Heart left ventricle (tissue), 16 donors: ENCODE results near the gene CPT1B. TPM values are rescaled to one million over a fixed set of nuclear protein-coding genes. Genes with fewer than 3 reads are reported as not detected.

Source experiments
- ATAC-seq, 4 donors: fragments of 200-7000 bp; cut with Tn5 transposase; one replicate each; pipeline ENCODE4 v1.9.1; 2020 to 2022; ENCODE audit warnings: moderate library complexity in 4 of 4, mild to moderate bottlenecking in 3 of 4, moderate number of reproducible peaks in 1 of 4
- DNase-seq, 5 donors: peaks; one replicate each; pipeline ENCODE4 v3.0.0-alpha.2; 2020
- H3K27ac ChIP-seq, 12 donors: fragments of 200-600 bp; sonication (generic) in 4 of 12; one replicate each; pipeline versions ENCODE4 v1.5.0 to v1.8.0; 2016 to 2022; ENCODE audit warnings: mild to moderate bottlenecking in 2 of 12
- H3K27me3 ChIP-seq, 9 donors: fragments of 200-600 bp; sonication (generic) in 2 of 9; one replicate each; pipeline versions ENCODE4 v1.5.1 to v1.8.0; 2016 to 2022; ENCODE audit warnings: mild to moderate bottlenecking in 3 of 9
- H3K36me3 ChIP-seq, 9 donors: fragments of 200-600 bp; sonication (generic) in 2 of 9; one replicate each; pipeline versions ENCODE4 v1.5.0 to v1.8.0; 2018 to 2022; ENCODE audit warnings: mild to moderate bottlenecking in 2 of 9
- H3K4me1 ChIP-seq, 12 donors: fragments of 200-600 bp; sonication (generic) in 4 of 12; one replicate each; pipeline versions ENCODE4 v1.5.0 to v1.8.0; 2016 to 2022; ENCODE audit warnings: mild to moderate bottlenecking in 3 of 12
- H3K4me3 ChIP-seq, 12 donors: fragments of 200-600 bp; sonication (generic) in 4 of 12; one replicate each; pipeline versions ENCODE4 v1.5.0 to v1.8.0; 2017 to 2022; ENCODE audit warnings: mild to moderate bottlenecking in 9 of 12, moderate library complexity in 4 of 12
- H3K9me3 ChIP-seq, 12 donors: fragments of 200-600 bp; sonication (generic) in 4 of 12; one replicate each; pipeline versions ENCODE4 v1.5.0 to v1.8.0; 2016 to 2022; ENCODE audit warnings: mild to moderate bottlenecking in 1 of 12
- POLR2A ChIP-seq, 2 donors: fragments of 450-650 bp; IDR thresholded peaks; one replicate each; pipeline ENCODE4 v1.6.1; 2017; ENCODE audit warnings: antibody characterized with exemption in 2 of 2, mild to moderate bottlenecking in 2 of 2, moderate library complexity in 2 of 2
- WGBS, 4 donors: extraction: QIAGEN DNeasy Blood & Tissue Kit in 2 of 4; methylation state at CpG; one replicate each; pipeline versions ENCODE4 v1.1.5 to v1.1.7; 2013 to 2018; 5-methylcytosine and 5-hydroxymethylcytosine counted together
- intact Hi-C, 10 donors: fragments of 100-400 bp; cut with DNase I; formaldehyde crosslinking; loops; one replicate each; pipeline versions ENCODE4 v1.11.1 to v1.14.2; 2022
- long read RNA-seq, 3 donors: library from polyadenylated mRNA; unstranded; transcript quantifications; one replicate each; pipeline ENCODE4 v2.0.0, GENCODE V29; 2020 to 2021
- polyA plus RNA-seq, 2 donors: library from polyadenylated mRNA; stranded (reverse); fragments of 200-250 nt; gene quantifications; one replicate each; pipeline ENCODE4 v1.2.3, GENCODE V29; 2013
- total RNA-seq, 9 donors: library from RNA; depleted of rRNA in 2 of 9; stranded (reverse); fragments of >200 nt in 2 of 9; fragmentation: NEBNext Ultra II Directional in 3 of 9; extraction: Animal tissue kit (Norgen Biotek cat#: 25700) in 3 of 9; gene quantifications; one replicate each; pipeline versions ENCODE4 v1.1.0 to v1.2.4, GENCODE V29; 2016 to 2023
- TF ChIP-seq, protein P1 (sequence below), 12 donors: fragments of 200-600 bp; sonication (generic) in 4 of 12; IDR thresholded peaks; one replicate each; pipeline versions ENCODE4 v1.5.0 to v1.8.0; 2018 to 2022; ENCODE audit warnings: antibody characterized with exemption in 12 of 12, mild to moderate bottlenecking in 5 of 12
- donor health status: ischemic (EF 13 %, LVEDD 7.1; RV severe dilation, severe dysfunction).
- donor health status: healthy with polysubstance abuse.
- donor health status: DM: no; HTN: yes; CAD: no.
- donor health status: DM: no; HTN: no; CAD: no.
- donor health status: ischemic (EF 25% LVEDD 6.9; RV normal size, moderate dysfunction).
- donor health status: ischemic (EF 25% LVEDD 5.7; RV mildly dilated, moderate dysfunction).
- donor health status: healthy.
- donor health status: DM: yes; HTN: yes; CAD: no.
- donor health status: ischemic (EF 35%, LVEDD 5.7; RV mildly dilated, moderate dysfunction).
- donor health status: nonischemic (EF 11% LVEDD 7.7; RV severe dilation, severe dysfunction).
- donor health status: DM: yes; HTN: yes; CAD: no.
- donor health status: PGD.
- donor health status: ischemic (EF 29% LVEDD 5.4; RV normal size, mild dysfunction).
- donor health status: nonischemic (EF 23%, LVEDD 6.1; RV moderate dilation, normal function).

The CPT1B gene
- total RNA-seq (100 to 1,000 TPM; 115 to 467 (median 306) TPM), polyA plus RNA-seq (100 to 1,000 TPM in 1 of 2 donors, 10 to 100 TPM in 1; 51.4 to 267 TPM)
- long read RNA-seq, donor 1, transcript CPT1B-201 (20 exons, 2,592 nt), result major isoform, 345 of 723 reads
- long read RNA-seq, donor 1, transcript CPT1B-204 (19 exons, 2,647 nt), result minor isoform, 29 of 723 reads
- long read RNA-seq, donor 1, transcript CPT1B-203 (19 exons, 2,662 nt), result minor isoform, 70 of 723 reads
- long read RNA-seq, donor 1, transcript CPT1B-202 (18 exons, 2,319 nt), result minor isoform, 7 of 723 reads
- long read RNA-seq, donor 1, partial matches to known transcripts, result 157 of 723 reads
- long read RNA-seq, donor 1, other reads (novel, unspliced or antisense), result 114 of 723 reads
- long read RNA-seq, donor 2, transcript CPT1B-204 (19 exons, 2,647 nt), result minor isoform, 58 of 1,349 reads
- long read RNA-seq, donor 2, transcript CPT1B-201 (20 exons, 2,592 nt), result major isoform, 587 of 1,349 reads
- long read RNA-seq, donor 2, transcript CPT1B-202 (18 exons, 2,319 nt), result minor isoform, 11 of 1,349 reads
- long read RNA-seq, donor 2, transcript CPT1B-203 (19 exons, 2,662 nt), result minor isoform, 121 of 1,349 reads
- long read RNA-seq, donor 2, partial matches to known transcripts, result 349 of 1,349 reads
- long read RNA-seq, donor 2, other reads (novel, unspliced or antisense), result 223 of 1,349 reads
- long read RNA-seq, donor 3, transcript CPT1B-204 (19 exons, 2,647 nt), result minor isoform, 8 of 164 reads
- long read RNA-seq, donor 3, transcript CPT1B-203 (19 exons, 2,662 nt), result minor isoform, 18 of 164 reads
- long read RNA-seq, donor 3, transcript CPT1B-201 (20 exons, 2,592 nt), result major isoform, 50 of 164 reads
- long read RNA-seq, donor 3, partial matches to known transcripts, result 43 of 164 reads
- long read RNA-seq, donor 3, other reads (novel, unspliced or antisense), result 42 of 164 reads

DNA sequence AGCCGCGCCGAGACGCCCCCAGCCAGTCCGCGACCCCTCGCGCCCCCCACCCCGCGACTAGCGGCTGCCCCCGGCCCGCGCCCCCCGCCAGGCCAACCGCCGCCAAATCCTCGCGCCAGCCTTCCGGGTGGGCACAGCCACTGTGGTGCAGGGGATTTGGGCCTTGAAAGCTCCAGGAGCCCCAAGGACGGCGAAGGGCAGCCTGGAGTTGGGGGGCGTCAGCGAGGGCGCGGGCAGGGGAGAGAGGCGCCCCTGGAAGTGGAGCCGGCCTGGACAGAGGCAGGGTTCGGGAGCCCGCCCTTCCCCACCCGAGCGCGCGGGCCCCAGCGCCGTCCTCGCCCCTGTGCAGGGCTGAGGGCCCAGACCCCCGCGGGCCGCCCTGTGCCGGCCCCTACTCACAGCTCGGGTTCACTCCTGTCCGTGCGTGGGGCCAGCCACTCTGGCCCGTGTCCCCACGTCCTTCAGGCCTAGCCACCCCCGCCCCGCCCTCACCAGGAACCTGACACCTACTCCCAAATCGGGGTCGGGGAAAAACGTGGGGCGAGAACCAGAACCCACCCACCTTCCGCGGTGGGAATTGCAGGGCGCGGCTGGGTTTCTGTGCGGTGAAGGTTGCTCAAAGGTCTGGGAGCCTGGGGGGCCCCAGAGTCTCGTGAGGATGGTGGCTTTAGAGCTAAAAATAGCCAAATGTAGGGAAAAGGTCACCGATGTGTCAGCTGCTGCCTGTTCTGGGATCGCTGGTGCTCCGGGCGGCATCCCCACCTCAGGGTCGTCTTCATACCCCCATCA, at the start of gene CPT1B:
Gene CPT1B (minus strand): TSS at position 441 of the 789 bp plus-strand sequence. CDS start 512 bp downstream, outside the sequence.
- Histone ChIP-seq H3K4me3 (peak within 1 kb of the TSS; percentile 22 to 73 (median 56)), H3K27ac (peak within 1 kb of the TSS; percentile 81 to 100 (median 97)), H3K9me3 (no peaks in the 10 kb centered on the region), H3K36me3 (peaks cover 0 to 52% (median 32%) of the 10 kb centered on the region in 9 donors), H3K27me3 (no peaks in the 10 kb centered on the region), H3K4me1 (peaks cover 0 to 82% (median 30%) of the 10 kb centered on the region in 12 donors)
- WGBS, 4 donors, result 19 to 25% (median 22%) methylated on average over 13 to 63 of the region's 63 CpGs
- ATAC-seq (peak; percentile 1 to 36 (median 28)), DNase-seq (peak in 4 of 5 donors; percentile 68 to 87 (median 78))
- TF ChIP-seq POLR2A (IDR thresholded peaks at IDR 0.05), result peak; percentile 31 to 60
- TF ChIP-seq, protein P1, sequence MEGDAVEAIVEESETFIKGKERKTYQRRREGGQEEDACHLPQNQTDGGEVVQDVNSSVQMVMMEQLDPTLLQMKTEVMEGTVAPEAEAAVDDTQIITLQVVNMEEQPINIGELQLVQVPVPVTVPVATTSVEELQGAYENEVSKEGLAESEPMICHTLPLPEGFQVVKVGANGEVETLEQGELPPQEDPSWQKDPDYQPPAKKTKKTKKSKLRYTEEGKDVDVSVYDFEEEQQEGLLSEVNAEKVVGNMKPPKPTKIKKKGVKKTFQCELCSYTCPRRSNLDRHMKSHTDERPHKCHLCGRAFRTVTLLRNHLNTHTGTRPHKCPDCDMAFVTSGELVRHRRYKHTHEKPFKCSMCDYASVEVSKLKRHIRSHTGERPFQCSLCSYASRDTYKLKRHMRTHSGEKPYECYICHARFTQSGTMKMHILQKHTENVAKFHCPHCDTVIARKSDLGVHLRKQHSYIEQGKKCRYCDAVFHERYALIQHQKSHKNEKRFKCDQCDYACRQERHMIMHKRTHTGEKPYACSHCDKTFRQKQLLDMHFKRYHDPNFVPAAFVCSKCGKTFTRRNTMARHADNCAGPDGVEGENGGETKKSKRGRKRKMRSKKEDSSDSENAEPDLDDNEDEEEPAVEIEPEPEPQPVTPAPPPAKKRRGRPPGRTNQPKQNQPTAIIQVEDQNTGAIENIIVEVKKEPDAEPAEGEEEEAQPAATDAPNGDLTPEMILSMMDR (IDR thresholded peaks at IDR 0.05), result peak in 7 of 12 donors; percentile 9 to 43 (median 21)
- intact Hi-C loops, result loop anchor here in 2 of 10 donors (5.0 kb wide), 1 partner anchor 39 kb away; no protein-coding TSS in a partner anchor

DNA sequence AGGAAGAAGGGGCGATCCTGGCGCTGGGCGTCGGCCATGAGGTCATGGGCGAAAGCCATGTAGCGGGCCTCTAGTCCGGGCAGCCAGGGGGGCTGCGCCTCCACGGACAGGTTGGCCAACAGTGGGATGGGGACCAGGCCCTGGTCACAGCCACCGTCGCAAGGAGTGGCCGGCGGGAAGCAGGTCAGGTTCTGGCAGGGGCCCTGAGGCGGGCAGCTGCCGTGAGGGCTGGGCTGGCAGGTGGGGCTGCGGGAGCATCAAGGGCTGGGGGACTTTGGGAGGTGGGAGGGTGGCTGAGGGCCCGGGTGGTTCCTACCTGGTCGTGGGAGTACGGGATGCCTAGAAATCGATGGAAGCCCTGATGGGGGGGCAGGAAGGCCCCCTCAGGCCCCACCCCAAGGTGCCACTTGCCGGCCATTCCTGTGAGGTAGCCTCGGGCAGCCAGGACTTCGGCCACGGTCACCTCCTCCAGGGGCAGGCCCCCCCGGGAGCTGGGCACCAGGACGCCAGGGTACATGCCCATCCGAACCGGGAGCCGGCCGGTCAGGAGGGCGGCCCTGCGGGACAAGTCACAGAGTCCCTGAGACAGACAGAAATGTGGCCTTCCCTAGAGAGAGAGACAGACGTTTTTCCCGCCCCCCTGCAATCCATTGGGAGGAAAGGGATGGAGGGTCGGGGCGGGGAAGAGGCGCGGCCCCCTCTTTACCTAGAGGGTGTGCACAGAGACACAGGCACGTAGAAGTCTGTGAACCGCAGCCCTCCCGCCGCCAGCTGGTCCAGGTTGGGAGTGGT, 48.8 kb upstream of the CPT1B start:
- peak in 1 of 5 donors; percentile 48 for DNase-seq
- Histone ChIP-seq H3K27ac (peak overlapping the region; percentile 70 to 93 (median 87)), H3K9me3 (no peaks in the 10 kb centered on the region), H3K4me3 (peak overlapping the region; percentile 61 to 92 (median 82)), H3K4me1 (peaks cover 0 to 36% (median 20%) of the 10 kb centered on the region in 12 donors), H3K27me3 (no peaks in the 10 kb centered on the region), H3K36me3 (peaks cover 0 to 15% (median 0%) of the 10 kb centered on the region in 9 donors)
- TF ChIP-seq, protein P1 (IDR thresholded peaks at IDR 0.05), result no peak
- no peak for TF ChIP-seq POLR2A (IDR thresholded peaks at IDR 0.05)
- WGBS, 4 donors, result 57 to 82% (median 72%) methylated on average over 30 to 42 of the region's 42 CpGs
- ATAC-seq, result peak in 3 of 4 donors; percentile 1 to 3 (median 2)
- intact Hi-C loops, result loop anchor here in 9 of 10 donors (1.0 to 5.0 kb wide), 7 partner anchors 45 to 85 kb away; partner anchors contain the start of gene SHANK3 (in 4 of the 9)

DNA sequence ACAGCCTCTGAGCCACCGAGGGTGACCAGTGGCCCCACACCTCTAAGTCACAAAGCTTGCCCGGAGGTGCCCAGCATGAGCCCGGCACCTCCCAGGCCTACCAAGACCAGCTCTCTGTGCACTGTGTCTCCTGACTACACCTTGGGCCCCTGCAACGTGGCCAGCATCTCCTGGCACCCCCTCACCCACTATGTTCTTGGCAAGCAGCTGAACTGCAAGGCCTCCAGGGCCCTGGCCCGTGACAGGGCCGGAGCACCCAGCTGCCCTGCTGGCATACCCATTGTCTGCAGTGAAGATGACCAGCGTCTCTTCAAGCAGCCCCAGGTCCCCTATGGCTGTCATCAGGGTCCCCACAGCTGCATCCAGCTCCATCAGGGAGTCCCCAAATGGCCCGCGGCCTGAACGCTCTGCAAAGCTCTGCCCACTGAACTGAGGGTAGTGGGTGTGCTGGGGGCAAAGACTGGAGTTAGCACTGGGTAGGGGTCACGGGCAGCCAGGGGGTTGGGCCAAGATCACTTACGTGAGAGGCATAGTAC, 48.2 kb upstream of the CPT1B start:
- DNase-seq (no peak), ATAC-seq (no peak)
- intact Hi-C loops, result loop anchor here in 9 of 10 donors (2.0 to 5.0 kb wide), 6 partner anchors 46 to 86 kb away; partner anchors contain the start of gene SHANK3 (in 4 of the 9)

More for the DNA sequence above, 48.2 kb upstream of the CPT1B start:
- no peak for TF ChIP-seq POLR2A (IDR thresholded peaks at IDR 0.05)
- TF ChIP-seq, protein P1 (IDR thresholded peaks at IDR 0.05), result no peak
- WGBS, 4 donors, result 71 to 88% (median 82%) methylated on average over 10 to 12 of the region's 12 CpGs
- H3K27me3 ChIP-seq, result no peaks in the 10 kb centered on the region
- peak overlapping the region in 3 of 12 donors; percentile 84 to 93 (median 87) for H3K27ac ChIP-seq
- H3K4me3 ChIP-seq, result peak overlapping the region in 6 of 12 donors; percentile 61 to 92 (median 86)
- H3K4me1 ChIP-seq, result peaks cover 0 to 42% (median 24%) of the 10 kb centered on the region in 12 donors
- no peaks in the 10 kb centered on the region for H3K9me3 ChIP-seq
- peaks cover 0 to 15% (median 0%) of the 10 kb centered on the region in 9 donors for H3K36me3 ChIP-seq
